HG03378 (cell line): ENCODE results near the gene STAG3.
A peak's percentile ranks its signal among the peaks of the same experiment; 100 is the strongest.
"Not testable (repeated sequence)": the region's sequence is repeated elsewhere in the genome, so short reads cannot be mapped to it uniquely, and the experiment has no call there.

Experiments
- ATAC-seq: cut with Tn5 transposase; IDR thresholded peaks from one replicate; pipeline ENCODE4 v1.9.1; 2021; ENCODE audit warnings: mild to moderate bottlenecking, moderate library complexity; ENCODE audit not compliant: unreplicated experiment

The STAG3 gene

DNA sequence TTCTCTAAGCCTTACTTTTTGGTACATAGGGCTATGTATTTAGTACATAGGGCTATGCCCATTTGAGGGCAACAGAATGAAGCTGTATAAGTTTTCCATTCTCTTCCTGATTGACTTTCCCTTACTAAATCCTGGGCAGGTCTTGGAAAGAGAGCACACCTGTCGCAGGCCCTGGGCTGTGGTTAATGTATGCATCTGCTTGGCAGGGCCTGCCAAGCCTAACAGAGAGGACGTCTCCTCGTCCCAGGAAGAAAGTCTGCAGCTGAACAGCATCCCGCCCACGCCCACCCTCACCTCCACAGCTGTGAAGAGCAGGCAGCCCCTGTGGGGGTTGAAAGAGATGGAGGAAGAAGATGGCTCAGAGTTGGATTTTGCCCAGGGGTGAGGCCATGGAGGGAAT lies 33.1 kb downstream of the STAG3 start:
- ATAC-seq, result no peak

- peak; percentile 45 for ATAC-seq
These were observed 33.6 kb downstream of the STAG3 start for GRCh38 chr7:100211342-100211780.

DNA sequence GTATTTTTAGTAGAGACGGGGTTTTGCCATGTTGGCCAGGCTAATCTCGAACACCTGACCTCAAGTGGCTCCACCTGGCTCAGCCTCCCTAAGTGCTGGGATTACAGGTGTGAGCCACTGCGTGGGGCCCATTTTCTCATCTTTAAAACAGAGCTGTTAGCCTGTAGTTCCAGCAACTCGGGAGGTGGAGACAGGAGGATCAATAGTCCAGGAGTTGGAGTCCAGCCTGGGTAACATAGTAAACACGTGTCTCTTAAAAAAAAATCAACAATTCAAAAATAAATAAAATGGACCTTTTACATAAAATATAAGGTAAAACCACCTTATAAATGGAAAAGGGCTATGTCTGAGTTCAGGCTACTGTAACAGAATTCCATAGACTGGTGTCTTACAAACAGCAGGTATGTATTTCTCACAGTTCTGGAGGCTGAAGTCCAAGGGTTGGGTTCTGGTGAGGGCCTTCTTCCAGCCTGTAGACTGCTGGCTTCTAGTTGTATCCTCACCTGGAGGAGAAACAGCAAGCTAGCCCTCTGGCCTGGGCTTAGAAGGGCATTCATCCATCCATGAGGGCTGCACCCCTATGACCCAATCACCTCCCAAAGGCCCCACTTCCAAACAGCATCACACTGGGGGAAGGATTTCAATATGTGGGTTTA lies 35.0 kb downstream of the STAG3 start:
- ATAC-seq, result no peak

GRCh38 chr7:100213672-100214071 lies 36.0 kb downstream of the STAG3 start:
- ATAC-seq, result no peak

- ATAC-seq, result not testable (repeated sequence)
These were observed 36.6 kb downstream of the STAG3 start for GRCh38 chr7:100214356-100214755.

GRCh38 chr7:100215895-100216294 lies 38.2 kb downstream of the STAG3 start:
- no peak for ATAC-seq

- ATAC-seq, result peak; percentile 27
These were observed 40.2 kb downstream of the STAG3 start for GRCh38 chr7:100217934-100218333.

DNA sequence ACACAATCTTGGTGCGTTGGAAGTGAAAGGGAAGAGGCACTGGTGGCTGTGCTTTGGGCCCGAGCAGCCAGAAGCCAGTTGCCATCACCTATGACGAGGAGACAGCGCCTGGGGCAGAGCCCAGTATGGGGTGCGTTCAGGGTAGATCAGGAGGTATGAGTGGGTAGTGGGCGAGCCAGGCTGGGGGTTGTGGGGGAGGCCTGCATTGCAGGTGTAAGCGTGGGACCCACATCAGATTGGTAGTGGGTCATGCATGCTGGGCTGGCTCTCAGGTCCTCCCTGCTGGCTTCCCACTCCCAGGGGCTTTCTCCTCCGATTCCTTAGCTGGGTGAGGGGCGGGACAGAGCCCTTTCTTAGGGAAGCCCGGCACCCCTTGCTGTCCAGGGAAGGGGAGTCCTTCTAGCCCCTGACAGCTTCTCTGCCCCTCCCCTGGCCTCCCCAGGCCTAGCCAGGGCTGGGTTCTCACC lies 41.6 kb downstream of the STAG3 start:
- ATAC-seq, result no peak

GRCh38 chr7:100219801-100220585 lies 42.3 kb downstream of the STAG3 start, which contains the start of gene PVRIG:
TSS of gene PVRIG (plus strand) at chr7:100219949. CDS start at chr7:100219971, 22 bp downstream.
- ATAC-seq, result not testable (repeated sequence)

DNA sequence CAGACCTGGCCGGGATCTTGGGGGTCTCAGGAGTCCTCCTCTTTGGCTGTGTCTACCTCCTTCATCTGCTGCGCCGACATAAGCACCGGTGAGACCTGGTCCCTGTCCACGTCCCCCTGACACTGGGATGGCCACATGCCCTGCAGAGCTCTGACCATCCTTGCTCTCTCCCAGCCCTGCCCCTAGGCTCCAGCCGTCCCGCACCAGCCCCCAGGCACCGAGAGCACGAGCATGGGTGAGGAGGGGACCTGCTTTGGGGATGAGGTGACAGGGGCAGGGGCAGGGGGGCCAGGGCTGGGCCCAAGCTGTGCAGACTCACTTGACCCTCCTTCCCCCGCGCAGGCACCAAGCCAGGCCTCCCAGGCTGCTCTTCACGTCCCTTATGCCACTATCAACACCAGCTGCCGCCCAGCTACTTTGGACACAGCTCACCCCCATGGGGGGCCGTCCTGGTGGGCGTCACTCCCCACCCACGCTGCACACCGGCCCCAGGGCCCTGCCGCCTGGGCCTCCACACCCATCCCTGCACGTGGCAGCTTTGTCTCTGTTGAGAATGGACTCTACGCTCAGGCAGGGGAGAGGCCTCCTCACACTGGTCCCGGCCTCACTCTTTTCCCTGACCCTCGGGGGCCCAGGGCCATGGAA lies 43.0 kb downstream of the STAG3 start:
- ATAC-seq, result no peak

DNA sequence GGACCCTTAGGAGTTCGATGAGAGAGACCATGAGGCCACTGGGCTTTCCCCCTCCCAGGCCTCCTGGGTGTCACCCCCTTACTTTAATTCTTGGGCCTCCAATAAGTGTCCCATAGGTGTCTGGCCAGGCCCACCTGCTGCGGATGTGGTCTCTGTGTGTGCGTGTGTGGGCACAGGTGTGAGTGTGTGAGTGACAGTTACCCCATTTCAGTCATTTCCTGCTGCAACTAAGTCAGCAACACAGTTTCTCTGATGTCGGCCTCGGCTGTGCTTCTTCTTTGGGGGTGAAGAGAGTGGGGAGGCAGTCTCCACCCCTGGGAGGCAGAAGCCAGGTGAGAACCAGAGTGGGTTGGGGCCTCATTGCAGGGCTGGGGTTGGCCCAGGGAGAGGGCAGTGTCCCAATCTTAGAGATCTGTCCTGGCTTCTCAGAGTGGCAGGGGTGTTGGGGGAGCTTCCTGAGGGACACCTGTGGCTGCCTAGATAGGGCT lies 43.6 kb downstream of the STAG3 start:
- peak; percentile 39 for ATAC-seq

DNA sequence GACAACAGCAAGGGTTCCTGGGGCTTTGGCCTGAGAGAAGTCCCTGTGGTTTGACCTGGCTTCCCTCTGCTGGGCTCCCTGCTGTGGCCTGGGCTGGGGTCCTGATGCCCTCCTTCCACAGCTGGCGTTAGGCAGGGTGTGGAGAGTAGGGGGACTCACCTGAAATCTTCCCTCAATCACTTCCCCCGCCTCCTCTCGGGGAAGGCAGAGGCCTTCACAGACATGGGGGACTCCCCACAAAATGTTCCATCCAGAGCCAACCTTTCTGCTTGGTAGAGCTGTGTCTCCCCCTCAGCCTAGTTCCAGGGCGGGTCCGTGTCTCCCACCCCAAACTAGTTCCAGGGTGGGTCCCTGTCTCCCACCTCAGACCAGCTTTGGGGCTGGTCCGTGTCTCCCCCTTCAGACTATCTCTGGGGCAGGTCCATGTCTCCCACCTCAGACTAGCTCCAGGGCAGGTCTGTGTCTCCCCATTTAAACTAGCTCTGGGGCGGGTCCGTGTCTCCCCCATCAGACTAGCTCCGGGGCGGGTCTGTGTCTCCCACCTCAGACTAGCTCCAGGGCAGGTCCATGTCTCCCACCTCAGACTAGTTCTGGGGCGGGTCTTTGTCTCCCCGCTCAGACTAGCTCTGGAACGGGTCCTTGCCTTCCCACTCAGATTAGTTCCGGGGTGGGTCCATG lies 44.2 kb downstream of the STAG3 start:
- ATAC-seq, result no peak

GRCh38 chr7:100222445-100223132 lies 44.9 kb downstream of the STAG3 start:
- no peak for ATAC-seq

GRCh38 chr7:100223376-100223927 lies 45.7 kb downstream of the STAG3 start:
- not testable (repeated sequence) for ATAC-seq

- not testable (repeated sequence) for ATAC-seq
These were observed 47.2 kb downstream of the STAG3 start for GRCh38 chr7:100224891-100225290.

- not testable (repeated sequence) for ATAC-seq
These were observed 57.1 kb downstream of the STAG3 start for GRCh38 chr7:100234660-100235317.

DNA sequence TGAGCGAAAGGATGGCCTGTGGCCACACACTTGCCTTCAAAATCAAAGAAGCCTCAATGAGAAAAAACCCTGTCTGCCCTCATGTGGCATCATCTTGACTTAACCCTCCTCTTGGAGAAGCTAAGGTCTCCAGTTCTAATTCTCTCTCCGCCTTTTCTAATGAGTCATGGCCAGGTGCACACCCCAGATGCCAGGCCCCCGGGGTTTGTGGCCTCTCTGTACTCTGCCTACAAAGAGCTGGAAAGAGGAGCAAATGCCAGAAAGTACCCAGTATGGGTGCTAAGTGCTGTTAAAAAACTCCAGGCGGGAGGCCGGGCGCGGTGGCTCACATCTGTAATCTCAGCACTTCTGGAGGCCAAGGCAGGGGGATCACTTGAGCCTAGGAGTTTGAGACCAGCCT lies 62.3 kb downstream of the STAG3 start:
- ATAC-seq, result not testable (repeated sequence)

- ATAC-seq, result peak; percentile 54
These were observed 65.7 kb downstream of the STAG3 start for GRCh38 chr7:100243385-100243784.

DNA sequence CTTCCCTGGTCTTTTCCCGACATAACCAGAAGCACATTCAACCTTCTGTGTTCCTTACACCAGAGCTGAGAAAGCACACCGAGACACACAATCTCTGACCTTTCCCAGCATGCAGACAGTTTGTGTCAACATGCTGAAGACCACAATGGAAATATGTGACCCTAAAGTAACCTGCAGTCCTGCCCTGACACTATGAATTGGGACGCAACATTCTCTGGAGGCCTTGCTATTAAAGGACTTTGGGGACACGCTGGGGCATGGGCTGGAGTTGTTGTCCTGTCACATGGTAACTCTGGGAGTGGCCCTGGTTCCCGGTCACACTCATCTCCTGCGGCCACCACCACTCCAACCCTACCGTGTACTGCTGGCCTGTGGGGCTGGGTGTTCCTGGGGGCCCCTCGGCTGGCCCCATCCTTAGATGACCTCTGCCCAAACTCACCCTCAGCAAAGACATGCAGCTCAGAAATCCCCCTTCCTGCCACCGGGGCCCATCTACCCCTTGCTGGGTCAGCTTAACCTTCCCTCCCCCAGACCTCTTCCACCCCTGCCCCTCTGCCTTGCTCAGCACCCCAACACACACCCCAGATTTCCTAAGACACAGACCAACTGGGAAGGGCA lies 67.4 kb downstream of the STAG3 start:
- not testable (repeated sequence) for ATAC-seq
